DMS 273 treated with DMSO at 0.1 percent for 48 hours (cell line): ENCODE results near the gene ITGB8.

Source experiments
- DNase-seq: peaks from one replicate; lab custom pipeline; 2025; lab: John Stamatoyannopoulos, UW

The ITGB8 gene

DNA sequence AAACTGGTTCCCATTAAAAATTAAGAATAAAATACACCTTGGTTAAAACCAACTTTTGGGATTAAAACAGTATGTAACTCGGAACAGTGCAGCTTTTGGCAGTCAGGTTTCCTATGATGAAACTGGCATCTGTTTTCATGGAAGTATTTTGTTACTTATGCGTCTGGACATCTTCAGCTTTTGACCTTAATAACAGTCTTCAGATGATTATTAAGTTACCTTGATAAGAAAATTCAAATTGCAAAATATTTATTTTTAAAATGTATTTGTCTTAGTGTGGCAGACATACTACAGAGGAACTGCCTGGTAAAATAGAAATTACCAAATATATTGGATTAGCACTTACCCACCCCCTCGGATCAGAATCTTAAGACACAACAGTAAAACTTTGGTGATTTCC lies 100.0 kb downstream of the ITGB8 start:
- no peak for DNase-seq

DNA sequence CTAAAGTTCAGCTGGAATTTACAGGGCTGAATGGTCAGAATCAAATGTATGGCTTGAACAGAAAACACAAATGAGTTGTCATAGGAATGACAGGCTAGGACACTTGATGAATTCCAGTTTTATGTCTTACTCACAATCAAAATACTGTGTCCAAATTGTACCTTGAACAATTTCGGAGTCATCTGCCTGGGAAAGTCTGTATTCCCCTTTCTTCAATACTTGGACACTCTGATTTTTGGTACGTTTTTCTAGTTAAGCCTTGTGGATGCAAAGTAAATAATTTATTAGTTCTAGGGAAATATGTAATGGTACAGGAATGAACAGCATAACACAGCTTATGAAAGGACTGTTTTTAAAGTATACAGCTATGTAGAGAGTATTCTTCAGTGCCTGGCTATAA lies 100.4 kb downstream of the ITGB8 start:
- DNase-seq = no peak

DNA sequence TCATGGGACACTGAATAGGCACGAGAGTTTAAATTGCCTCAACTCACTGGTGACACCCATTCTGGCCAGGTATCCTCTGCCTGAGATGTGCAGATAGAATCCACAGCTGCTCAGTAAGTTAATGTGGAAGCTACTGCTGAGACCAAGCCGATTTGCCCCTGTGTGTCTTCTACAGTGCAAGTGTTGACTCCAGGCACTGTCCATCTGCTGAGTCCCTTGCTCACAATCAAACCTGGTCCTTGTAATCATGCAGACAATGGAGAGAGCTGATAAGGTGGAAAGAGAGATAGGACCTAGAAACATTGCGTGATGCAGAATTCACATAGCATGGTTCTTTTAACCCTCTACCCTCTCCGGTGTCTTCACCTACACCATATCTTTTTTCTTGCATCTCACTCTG lies 101.4 kb downstream of the ITGB8 start:
- DNase-seq = no peak

DNA sequence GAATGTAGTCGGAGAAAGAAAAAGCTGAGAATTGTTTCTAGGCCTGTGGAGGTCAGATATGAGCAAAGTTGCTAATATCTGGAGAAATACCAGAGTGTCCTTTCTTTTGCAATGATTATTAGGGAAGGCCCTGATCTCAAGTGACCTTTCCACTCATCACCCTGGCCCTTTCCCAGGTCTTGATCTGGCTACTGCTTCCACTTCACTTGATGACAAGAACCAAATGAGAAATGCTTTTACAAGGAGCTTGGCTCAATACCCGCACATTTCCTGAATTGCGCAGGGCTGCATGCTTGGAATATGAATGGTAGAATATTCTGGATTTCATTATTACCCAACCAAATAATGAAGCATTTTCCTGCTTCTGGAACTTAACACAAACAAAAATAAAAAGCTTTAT lies 104.6 kb downstream of the ITGB8 start:
- DNase-seq = no peak

DNA sequence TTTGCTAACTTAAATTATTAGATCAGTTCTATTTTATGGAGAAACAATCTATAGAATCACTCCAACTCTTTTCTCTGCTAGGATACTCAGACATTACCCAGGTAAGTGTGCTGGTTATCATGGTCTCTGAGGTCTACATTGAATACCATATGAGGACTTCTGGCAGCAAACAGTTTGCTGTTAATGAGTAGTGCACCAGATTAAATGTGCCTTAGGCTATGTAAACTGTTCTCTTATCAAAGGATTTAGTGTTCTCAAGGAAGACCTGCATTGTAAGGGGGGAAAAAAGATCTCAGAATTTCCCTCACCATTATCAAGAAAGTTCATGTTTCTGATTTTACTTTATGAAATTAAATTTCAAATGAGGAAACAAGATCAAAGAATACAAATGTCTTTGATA lies 107.5 kb downstream of the ITGB8 start:
- no peak for DNase-seq

DNA sequence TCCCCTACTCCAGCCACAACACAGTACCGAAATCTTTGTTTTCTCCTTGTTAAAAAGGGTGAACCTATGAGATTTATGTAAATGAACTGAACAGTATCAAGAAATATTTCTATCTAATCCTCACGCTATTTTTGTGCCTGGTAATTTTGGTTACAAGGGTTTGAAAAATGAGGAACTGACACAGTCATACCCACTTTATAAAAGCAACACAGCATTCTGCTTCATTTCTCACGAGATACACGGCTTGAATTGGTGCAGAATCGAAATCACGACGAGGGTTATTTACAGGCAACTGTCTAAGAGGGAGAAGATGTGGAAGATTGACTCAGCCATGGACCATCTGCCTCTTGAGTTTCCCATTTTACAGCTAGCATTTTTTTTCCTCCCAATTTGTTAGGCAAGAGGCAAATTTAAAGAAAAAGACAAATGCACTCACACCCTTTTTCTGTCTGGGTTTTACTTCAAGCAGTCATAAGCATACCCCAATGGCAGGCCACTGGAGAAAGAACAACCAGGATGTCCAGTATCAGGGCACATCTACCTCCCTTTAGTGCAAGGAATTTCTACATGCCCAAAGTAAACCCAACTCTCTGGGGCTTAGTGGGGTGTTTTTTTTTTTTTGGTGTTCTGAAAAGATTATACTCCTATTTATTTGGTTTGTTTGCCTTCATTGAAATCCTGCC lies 108.1 kb downstream of the ITGB8 start:
- DNase-seq = no peak

DNA sequence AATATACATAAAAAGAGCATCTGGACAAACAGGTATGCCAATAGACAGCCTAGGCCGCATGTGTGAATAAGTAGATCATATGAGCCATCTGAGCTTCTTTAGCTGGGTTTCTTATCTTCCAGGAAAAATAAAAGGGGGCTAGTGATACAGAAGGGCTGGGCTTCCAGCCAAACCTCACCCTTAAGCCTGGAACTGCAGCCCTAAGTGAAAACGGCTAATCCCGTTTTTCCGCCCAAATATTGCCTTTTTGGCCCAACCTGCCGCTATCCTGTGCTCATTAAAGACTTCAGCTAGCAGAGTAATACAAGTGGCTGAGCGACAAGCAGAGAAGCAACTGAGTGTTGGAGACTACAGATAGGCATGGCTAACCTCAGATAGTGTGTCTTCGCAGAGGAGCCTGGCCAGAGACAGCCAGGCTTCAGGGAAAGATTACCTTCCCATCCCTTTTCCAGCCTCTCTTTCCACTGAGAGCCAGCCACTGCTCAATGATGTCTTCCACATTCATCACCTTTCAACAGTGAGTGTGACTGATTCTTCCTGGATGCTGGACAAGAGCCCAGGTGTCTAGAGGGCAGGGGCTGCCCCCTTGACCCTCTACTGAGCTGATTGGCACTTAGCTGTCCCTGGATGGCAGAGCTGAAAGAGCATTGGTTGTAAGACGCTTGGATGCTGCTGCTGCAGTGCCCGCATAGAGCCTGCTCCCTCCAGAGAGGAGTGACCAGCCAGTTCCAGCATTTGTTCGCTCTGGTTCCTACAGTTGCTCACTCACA lies 108.9 kb downstream of the ITGB8 start:
- DNase-seq = no peak

DNA sequence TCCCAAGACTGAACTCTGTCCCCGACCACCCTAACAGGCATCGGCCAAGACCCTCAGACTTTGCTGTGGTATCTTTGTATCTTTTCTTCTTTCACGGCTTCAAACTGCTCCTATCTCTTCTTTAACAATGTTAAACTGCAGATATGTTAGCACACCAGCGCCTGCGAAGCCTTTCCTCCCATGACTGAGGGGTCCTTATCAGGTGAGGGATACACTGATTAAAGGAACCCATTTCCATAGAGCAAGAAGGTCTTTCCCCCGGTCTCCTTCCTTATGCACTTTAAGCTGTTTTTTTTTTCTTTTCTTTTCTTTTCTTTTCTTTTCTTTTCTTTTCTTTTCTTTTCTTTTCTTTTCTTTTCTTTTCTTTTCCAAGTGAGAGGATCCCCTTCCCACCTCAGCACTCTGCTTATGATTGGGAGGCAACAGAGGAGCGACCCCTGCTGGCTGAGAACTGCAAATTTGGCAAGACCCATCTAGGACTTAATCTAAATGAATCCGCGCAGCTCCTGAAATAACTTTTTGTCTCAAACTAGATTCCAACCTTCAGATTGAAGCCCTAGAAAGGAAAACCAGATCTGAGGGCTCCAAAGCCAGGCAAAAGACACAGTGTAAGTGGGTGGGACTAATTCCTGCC lies 109.9 kb downstream of the ITGB8 start:
- no peak for DNase-seq

DNA sequence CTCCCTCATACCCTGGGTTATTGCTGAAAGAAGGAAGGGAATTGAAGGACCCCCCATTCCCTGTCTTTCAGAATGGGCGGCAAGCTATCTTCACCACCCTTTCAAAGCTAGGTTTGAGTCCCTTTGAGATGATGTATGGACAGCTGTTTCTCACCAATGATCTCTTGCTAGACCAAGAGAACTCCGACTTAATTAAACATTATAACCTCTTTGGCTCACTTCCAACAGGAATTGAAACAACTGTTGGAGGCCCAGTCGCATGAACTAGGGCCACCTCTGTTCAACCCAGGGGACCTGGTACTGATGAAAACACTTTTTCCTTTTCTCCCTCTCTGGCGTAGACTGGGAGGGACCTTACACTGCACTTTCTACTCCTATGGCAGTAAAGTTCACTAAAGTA lies 110.6 kb downstream of the ITGB8 start:
- DNase-seq = no peak

DNA sequence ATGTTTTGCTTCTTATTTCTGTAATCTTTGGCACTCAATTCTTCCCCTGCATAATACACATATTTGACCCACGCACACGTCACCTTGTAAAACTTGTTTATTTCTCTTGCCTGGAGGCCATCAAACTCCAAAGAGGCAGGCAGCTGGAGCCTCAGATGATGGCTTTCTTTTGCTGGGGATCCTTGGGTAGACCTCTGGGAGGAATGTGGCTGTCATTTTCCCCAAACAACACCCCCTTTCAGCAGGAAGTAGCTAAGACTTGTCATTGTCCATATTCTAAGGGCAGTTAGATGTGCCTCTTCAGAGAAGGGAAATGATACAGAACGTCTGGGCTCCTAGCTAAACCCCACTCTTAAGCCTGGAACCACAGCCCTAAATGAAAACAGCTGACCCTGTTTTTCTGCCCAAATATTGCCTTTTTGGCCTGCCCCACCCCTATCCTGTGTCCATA lies 111.3 kb downstream of the ITGB8 start:
- DNase-seq = no peak

DNA sequence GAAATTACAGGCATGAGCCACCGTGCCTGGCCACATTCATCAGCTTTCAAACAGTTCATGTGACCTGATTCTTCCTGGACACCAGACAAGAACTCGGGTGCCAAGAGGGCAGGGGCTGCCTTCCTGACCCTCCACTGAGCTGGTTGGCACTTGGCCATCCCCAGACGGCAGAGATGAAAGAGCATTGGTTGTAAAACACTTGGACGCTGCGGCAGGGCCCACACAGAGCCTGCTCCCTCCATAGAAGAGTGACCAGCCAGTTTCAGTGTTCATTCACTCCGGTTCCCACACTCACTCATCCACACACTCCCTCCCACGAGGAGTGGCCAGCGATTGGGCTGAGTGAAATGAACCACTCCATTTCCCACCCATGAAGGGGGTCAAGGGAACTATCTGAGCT lies 112.3 kb downstream of the ITGB8 start:
- no peak for DNase-seq

DNA sequence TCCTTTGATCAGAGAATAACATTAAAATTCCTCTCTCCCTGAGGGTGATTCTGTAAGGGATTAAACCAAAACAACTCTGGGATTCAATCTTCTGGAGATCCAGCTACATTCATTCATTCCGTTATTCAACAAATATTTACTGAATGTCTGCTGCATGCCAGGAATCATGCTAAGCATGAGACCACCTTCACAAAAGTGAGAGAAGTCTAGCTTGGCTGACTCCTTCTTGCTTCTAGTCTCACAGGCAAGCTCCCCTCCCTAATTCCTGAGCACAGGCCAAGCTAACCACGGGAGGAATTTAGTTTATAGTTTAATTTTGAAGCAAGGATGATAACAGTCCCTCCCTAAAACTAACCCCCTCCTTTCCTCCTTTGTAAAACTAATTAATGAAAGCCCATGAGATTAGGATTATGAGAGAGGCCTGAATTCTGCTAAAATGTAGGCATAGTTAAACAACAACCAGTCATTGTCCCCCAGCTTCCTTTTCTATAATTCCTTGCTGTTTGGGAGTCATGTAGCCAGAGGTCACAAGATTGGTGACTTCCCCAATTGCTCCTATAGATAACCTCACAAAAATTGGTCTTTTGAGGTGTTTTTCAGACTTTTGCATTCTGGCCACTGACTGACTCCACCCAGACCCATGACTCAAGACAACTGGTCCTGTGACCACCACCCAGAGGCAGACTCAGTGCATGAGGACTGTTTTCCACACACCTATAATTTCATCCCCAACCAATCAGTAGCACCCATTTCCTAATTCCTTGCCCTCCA lies 113.5 kb downstream of the ITGB8 start:
- no peak for DNase-seq

DNA sequence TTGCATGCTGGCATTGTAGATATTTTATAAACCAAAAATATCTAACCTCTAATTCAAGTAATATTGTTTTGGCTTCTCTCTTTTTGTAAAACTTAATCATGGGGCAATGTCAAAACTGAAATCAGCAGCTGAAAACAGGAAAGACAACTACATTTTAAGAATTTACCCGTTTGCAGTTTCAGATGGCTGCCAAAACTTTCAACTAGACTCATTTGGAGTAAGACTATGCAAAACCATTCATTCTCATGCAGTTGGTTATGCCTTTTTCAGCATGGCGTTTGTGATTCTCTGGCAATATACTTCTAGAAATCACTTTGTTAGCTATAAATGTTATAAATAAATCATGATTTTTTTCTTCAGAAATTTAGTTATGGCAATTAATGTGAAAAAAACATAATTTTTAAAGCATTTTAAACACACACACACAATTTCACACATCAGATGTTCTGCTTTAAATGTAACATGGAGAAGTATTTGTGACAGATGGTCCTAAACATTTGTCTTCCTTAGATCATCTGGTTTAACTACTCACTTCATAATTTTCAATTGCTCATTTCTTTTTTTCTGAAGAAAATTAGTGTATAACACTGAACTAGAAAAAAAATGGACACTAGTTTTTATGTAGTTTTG lies 116.4 kb downstream of the ITGB8 start:
- no peak for DNase-seq

DNA sequence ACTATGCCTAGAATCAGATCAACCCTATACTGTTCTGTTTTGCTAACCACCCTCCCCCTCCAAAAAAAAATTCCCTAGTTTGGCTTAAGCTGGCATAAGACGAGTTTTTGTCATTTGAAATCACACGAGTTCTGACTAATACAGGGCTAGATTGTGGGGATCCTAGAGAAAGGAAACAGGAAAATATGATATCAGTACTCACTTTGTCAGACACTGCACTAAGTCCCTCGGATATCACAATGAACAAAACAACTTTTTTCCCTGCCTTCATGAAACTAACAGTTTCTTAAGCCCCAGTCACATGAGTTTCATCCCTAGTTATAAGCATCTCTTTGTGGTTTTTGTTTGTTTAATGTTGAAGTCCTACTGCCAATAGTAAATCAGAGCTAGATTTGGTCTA lies 118.5 kb downstream of the ITGB8 start:
- no peak for DNase-seq

DNA sequence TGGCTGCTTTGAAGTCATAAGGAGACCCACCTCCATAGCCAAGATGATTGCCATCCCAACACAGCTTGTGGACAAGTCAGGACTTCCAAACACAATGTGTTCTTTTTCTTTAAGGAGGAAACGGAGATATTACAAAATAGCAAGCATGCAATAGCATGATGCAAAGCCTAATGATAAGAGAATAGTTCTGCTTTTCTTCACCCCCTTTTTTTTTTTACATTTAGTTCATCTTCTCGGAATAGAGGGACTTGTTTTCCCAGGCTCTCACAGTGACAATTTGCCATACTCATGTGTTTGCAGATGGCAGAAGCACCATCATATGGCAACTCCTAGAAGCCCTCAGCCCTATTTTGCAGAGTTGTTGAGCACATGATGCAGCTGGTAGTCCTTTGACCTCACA lies 119.8 kb downstream of the ITGB8 start:
- DNase-seq = no peak

DNA sequence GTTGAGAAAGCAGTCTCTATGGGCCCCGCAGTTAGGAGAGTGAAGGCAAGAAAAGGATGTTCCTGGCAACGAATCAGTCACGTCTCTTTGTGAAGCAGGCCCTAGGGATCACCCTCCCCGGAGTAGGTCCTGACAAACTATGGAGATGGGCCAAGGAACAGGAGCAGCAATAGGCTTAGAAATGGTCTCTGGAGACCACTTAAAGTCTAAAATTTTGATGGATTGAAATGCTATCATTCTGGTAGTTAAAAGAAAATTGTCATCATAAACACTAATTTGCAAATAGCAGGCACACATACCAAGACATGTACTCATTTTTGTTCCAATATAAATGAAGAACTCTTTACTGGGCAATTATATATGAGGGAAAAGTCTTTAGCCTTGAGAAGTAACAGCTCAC lies 123.5 kb downstream of the ITGB8 start:
- no peak for DNase-seq

DNA sequence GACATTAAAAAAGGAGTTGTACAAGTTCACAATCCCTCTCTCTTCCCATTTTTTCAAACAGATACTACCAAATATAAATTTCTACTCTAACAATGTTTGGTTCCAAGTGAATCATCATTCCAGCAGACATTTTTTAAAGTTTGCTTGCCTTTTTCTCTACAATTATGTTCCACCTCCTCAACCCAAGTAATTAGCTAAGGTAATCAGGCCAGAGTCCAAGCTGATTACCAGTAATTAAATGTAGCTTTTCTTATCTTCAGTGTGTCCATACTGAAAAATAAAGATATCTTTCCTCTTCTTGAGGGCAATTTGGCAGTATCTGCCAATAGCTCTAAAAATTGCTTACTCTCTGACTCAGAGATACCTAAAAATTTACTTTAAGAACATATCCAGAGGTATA lies 126.0 kb downstream of the ITGB8 start:
- DNase-seq = no peak

DNA sequence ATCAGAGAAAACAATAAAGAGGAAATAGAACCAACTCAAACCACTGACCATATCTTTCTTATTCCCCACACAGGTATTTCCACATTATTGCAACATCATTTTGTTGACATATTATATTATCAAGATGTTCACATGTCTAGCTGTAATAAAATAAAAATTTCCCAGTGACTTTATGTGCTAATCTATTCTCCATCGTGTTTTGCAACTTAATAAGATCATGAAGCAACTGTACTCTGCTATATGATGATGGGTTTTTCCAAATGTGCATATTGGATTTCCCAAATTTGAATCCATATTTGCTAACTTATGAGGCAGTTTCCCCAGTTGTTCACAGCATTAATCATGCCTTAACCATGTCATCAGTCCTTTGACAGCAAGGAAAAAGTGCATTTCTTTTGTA lies 127.8 kb downstream of the ITGB8 start:
- no peak for DNase-seq

DNA sequence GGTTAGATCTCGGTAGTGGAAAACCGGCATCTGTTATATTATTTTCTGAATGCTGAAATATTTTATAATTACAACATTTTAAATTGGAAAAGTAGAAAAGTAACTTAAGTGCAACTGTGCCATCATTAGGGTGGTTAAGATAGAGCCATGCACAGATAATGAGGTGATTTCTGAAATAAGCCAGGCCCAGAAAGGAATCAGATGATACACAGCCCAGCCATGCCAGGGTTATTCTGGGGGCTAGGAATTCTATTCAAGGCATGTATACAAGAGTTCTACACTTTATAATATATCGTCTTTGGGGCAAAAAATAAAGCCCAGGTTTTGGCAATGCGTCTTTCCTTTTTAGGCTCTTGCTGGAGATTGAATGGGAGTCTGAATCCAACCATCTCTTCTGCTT lies 128.7 kb downstream of the ITGB8 start:
- no peak for DNase-seq

DNA sequence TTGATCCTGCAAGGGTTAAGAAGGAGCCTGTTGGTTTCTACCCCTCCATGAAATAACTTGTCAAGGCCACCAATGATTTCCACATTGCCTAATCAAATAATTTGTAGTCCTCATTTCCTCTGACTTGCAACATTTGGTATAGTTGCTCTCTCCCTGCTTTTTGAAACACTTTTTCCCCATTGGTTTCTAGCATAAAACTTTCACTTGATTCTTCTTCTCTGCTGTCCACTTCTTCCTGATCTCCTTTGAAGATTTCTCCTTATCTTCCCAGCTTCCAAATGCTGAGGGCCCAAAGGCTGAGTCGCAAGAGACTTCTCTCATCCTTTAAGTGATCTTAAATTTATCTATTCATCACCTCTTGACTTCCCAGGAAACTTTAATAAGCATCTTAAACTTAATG lies 134.2 kb downstream of the ITGB8 start:
- no peak for DNase-seq
